SIG-M5 treated with dmso at 0.1 percent for 504 hours (cell line): ENCODE data around the gene UTS2B.

Experiments used
- DNase-seq: peaks from one replicate; lab custom pipeline; 2025; ENCODE audit not compliant: unreplicated experiment; lab: John Stamatoyannopoulos, UW

The UTS2B gene

DNA sequence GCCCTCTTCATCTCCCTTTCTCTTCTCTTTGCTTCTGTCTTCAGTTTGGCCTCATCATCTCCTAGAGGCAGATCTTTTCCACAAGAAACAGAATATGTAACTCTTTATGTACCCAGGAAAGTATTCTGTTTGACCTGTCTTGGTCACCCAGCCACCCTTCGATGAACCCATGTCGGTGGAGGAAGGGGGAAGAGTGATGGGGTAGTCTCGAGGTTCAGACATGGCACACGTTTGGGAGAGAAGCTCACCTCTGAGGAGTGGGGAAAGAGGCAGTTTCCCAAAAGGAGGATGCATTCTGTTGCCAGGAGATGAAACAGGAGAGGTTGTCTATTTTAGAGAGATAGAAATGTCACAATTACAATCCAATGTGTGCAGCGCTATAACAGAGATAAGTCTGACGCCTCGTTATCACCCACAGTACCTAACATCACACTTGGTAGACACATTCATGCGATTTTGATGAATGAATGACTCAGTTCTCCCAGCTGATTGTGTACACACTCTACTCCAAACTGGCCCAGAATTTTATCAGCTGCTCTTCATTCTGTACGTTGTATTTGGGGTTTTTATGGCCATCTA lies 1.9 kb downstream of the UTS2B start:
- no peak for DNase-seq

DNA sequence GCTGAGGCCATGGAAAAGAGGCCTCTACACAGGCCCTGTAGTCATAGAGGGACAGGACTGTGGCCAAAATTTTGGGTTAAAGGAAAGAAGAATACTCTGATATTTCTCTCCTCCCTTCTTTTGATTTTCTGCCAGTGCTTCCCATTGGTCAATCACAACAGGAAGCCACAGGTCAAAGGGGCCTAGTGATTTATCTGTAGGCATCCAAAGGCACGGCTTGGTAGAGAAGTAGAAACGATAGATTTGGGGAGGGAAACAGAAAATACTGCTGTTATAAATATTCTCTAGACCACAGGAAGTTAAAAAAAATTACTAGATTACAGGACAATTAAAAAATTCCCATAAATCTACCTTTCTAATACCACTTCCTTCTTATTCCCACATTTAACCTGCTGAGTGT lies 2.8 kb downstream of the UTS2B start:
- no peak for DNase-seq

DNA sequence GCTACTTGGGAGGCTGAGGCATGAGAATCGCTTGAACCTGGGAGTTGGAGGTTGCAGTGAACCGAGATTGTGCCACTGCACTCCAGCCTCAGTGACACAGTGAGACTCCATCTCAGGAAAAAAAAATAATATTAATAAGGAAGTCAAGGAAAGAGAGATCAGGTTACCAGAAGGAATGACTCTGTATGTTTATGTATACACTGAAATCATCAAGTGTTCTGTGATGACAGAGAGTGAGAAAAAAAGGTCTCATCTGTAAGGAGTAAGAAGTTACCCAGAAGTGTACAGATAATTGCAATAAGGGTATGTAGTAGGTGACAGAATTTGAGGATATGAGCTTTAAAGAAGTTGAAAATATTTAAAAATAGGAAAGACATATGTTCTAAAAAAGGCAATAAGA lies 5.4 kb downstream of the UTS2B start:
- no peak for DNase-seq

DNA sequence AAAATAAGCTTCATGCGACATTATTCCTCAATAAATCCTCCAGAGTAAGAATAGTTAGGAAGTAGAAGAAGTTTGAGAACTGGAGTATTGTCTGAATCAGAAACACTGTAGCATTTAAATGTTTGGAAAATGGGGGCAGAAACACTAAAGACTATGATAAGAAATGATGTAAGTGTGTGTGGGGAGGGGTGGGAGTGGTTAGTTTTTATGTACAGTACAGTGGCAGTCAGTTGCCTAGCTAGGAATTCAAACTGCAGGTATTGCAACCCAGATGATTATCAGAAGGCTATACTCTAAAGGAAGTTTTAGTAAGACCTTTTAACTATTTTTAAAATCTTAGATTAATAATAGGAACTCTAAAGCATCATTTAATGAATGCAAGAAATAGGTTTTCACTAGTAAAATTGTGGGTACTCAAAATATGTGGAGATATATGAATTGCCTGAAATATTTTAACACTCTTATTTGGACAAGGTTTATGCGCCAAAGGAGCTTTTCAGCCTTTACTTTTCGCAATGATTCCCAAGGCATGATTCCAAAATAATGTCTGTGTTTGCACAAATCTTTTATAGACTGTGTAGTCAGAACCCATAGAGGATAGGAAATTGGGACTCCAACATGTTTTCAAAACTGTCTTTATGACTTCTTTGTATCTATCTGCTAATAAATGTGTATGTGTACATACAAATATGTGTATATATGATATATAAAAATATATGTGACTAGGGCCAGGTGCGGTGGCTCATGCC lies 9.1 kb downstream of the UTS2B start:
- DNase-seq = no peak

DNA sequence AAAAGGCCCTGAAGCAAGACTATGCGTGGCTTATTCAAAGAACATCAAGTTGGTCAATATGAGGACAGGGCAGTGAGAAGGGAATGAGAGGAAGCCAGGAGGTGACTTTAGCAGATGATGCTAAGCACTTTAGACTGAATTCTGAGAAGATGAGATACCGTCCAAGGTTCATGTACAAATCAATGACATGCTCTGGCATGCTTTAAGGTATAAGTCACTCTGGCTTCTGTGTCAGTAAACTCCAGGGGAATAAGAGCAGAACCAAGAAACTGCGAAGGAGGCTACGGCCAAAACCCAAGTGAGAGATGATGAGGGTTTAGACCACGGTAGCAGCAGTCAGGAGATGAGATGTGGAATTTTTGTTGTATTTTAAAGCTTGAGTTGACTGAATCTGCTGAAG lies 10.0 kb downstream of the UTS2B start:
- DNase-seq = no peak

- DNase-seq = no peak
These were observed 13.3 kb downstream of the UTS2B start for GRCh38 chr3:191316876-191317603.

DNA sequence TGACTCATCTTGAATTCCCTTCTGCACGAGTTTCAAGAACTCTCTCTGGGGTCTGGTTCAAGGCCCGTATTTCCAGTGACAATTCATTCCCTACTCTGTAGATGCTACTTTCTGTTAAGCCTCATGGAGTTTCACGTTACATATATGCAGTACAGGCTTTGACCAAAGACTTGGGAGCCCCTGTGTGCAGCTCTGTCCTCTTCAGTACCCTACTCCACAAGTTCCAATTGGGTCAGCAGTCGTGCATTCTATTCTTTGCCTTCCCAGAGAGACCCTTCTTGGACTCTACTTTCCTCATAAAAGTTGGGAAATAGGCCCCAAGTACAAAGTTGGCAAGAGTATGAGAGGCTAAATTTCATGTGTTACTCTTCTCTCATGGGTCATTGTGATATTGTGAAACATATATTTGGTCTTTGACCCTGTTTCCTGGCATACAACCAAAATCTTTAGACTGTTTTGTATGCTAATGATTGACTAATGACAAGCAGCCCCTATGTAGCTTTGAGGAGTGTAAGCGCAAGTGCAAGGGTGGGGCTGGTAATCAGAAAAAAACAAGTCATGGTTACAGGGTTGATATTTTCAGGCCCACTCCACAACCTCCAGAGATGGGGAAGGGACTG lies 16.1 kb downstream of the UTS2B start:
- no peak for DNase-seq

- no peak for DNase-seq
These were observed 17.0 kb downstream of the UTS2B start for GRCh38 chr3:191313296-191313695.

DNA sequence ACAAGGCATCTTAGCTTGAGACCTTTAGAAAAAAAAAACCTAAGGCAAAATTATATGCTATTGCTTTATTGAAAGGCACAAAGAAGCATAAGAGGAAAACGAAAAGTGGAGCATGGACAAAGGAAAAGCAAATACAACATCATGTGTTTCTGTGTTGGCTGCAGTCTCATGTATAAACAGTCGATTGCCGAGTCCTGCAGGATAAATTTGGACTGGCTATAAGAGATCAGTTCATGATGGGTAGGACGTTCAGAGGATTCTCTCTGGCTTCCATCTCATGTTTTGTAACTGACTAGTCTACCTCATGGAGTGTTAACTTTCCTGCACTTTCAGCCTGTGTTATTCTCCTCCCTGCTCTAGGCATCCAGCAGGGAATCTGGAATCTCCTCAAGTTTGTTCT lies 23.0 kb downstream of the UTS2B start:
- DNase-seq = no peak

- DNase-seq = no peak
These were observed 23.9 kb downstream of the UTS2B start for GRCh38 chr3:191306428-191306827.

DNA sequence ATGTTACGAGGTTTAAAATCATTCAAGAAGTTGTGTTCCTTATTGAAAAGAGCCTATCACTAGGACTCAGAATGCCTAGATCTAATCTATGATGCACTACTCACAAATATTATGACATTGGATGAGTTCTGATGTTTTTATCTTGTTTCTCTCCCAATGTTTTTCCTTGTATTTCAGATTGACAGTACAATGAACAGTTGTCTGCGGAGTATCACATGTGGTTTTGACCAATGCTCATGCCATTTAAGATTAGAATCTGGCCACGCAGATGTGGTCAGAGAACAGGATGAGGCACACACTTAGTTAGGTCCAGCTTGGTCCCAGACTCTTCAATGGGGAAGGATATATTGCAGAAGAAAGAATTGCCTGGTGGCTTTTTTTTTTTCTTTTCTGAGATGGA lies 26.7 kb downstream of the UTS2B start:
- no peak for DNase-seq

DNA sequence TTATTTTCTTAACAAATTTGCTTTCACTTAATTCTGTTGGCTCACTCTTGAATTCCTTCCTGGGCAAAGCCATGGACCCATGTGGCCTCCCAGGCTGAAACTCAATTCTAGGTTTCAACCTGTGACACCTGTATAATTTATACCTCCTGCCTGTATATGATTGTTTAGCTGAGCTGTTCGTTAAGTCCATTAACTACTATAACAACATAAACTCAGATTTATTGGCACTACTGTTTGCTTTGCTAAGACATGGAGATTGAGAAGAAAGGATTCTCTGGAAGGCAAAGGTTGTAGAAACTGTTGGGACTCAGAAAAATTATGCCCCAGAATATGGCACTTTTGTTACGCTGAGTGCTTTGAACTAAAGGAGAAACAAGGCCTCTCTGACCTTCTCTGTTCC lies 27.9 kb downstream of the UTS2B start:
- DNase-seq = no peak

- DNase-seq = no peak
These were observed 28.4 kb downstream of the UTS2B start for GRCh38 chr3:191301782-191302411.

GRCh38 chr3:191301017-191301416 lies 29.3 kb downstream of the UTS2B start:
- DNase-seq = no peak

DNA sequence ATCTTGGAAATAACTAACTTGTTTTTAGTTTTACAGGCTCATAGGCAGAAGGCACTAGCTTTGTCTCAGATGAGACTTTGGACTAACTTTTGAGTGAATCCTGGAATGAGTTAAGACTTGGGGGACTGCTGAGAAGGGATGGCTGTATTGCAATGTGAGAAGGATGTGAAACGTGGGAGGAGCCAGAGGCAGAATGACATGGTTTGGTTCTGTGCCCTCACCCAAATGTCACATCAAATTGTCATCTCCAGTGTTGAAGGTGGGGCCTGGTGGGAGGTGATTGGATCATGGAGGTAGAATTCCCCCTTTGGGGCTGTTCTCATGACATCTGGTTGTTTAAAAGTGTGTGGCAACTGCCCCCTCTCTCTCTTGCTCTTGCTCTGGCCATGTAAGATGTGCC lies 29.9 kb downstream of the UTS2B start:
- DNase-seq = no peak

- DNase-seq = no peak
These were observed 31.5 kb downstream of the UTS2B start for GRCh38 chr3:191298846-191299245.

GRCh38 chr3:191296041-191296541 lies 34.2 kb downstream of the UTS2B start:
- peak; percentile 68 for DNase-seq

DNA sequence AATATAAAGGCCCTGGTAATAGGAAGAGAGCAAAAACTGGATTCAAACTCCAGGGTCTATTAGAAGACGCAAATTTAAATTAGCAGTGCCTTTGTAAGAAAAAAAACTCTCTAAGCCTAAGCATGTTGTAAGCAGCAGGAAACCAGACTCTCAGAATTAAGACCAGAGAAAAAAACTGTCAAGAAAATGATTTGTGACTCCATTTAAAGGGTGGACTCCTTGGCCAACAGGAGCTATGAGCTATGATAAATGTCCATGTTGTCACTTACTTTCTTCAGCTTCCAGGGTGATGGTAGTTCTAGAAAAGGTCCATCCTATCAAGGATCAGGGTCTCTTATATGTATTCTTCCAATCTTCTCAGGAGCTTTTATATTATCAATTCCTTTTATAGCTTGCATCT lies 36.0 kb downstream of the UTS2B start:
- no peak for DNase-seq

- DNase-seq = peak; percentile 56
These were observed 37.9 kb downstream of the UTS2B start for GRCh38 chr3:191292243-191293015.

DNA sequence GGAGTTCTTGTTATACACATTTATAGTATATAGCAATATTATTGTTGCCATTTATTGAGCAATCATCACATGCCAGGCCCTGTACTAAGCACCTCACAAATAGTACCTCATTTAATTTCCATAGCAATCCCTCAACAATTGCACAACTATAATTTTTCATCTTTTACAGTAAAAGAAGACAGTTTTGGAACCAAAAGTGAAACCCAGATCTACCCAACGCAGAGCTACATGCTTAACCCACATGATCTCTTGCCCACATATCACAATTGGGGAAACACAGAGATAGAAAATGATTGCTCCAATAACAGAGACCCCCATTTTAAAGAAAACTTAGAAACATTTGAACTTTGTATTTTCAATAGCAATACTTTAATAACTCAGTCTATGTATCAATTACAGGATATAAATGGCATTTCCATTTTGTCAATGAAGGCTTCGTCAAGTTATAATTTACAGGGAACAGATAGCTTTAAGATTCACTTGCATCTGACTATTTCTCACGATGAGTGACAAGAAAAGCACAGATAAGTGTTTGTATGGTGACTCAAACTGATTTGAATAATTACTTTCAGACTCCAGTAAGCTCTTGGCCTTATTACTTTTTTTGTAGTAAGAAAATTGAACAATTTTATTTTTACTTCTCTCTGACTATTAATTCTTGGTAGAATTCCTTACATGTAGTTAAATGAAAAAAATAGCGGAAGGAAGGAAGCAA lies 39.9 kb downstream of the UTS2B start:
- DNase-seq = no peak
